ENCODE results near the gene ODAD4. TPM values are rescaled to one million over a fixed set of nuclear protein-coding genes. Genes with fewer than 3 reads are reported as not detected.

Gene ODAD4
- polyA plus RNA-seq, 1 experiment = 0.56 TPM

- H3K9me3 ChIP-seq (ENCODE audit: control insufficient read depth, insufficient read depth, low read length) = no peaks in the 10 kb centered on the region
- H3K4me3 ChIP-seq (ENCODE audit: low read depth, low read length) = no peak overlapping the region
- no peak for DNase-seq (ENCODE audit: low read depth, low spot score)
- H3K27me3 ChIP-seq (ENCODE audit: control insufficient read depth, insufficient read depth, low read length) = no peaks in the 10 kb centered on the region
- TF ChIP-seq CTCF (IDR thresholded peaks at IDR 0.05; ENCODE audit: low read depth, low read length) = no peak
- CTCF ChIA-PET = no interaction called here
- no peak overlapping the region for H3K27ac ChIP-seq (ENCODE audit: low read depth, low read length)
- POLR2A ChIA-PET = no interaction called here
These were observed 33.7 kb upstream of the ODAD4 start for GRCh38 chr17:41896726-41897125.

GRCh38 chr17:41901646-41902045 is 28.8 kb upstream of the ODAD4 start:
- no peaks in the 10 kb centered on the region for H3K27me3 ChIP-seq (ENCODE audit: control insufficient read depth, insufficient read depth, low read length)
- ChIA-PET POLR2A (interaction anchor here (0.6 kb wide), 1 partner anchor 65 kb away, joined by 4 read pairs; no protein-coding TSS in a partner anchor), CTCF (no interaction called here)
- no peak overlapping the region for H3K4me3 ChIP-seq (ENCODE audit: low read depth, low read length)
- DNase-seq (ENCODE audit: low read depth, low spot score) = no peak
- H3K27ac ChIP-seq (ENCODE audit: low read depth, low read length) = no peak overlapping the region
- H3K9me3 ChIP-seq (ENCODE audit: control insufficient read depth, insufficient read depth, low read length) = no peaks in the 10 kb centered on the region
- no peak for TF ChIP-seq CTCF (IDR thresholded peaks at IDR 0.05; ENCODE audit: low read depth, low read length)

- TF ChIP-seq CTCF (IDR thresholded peaks at IDR 0.05; ENCODE audit: low read depth, low read length) = no peak
- CTCF ChIA-PET = no interaction called here
These were observed 26.1 kb upstream of the ODAD4 start for GRCh38 chr17:41904242-41904841.

GRCh38 chr17:41905172-41905571 is 25.2 kb upstream of the ODAD4 start:
- DNase-seq (ENCODE audit: low read depth, low spot score) = no peak

More at GRCh38 chr17:41904242-41904841, 26.1 kb upstream of the ODAD4 start:
- H3K27me3 ChIP-seq (ENCODE audit: control insufficient read depth, insufficient read depth, low read length) = no peaks in the 10 kb centered on the region
- H3K27ac ChIP-seq (ENCODE audit: low read depth, low read length) = no peak overlapping the region
- no peak for DNase-seq (ENCODE audit: low read depth, low spot score)
- POLR2A ChIA-PET = interaction anchor here (0.5 kb wide), 1 partner anchor 241 kb away, joined by 3 read pairs; no protein-coding TSS in a partner anchor
- H3K9me3 ChIP-seq (ENCODE audit: control insufficient read depth, insufficient read depth, low read length) = no peaks in the 10 kb centered on the region
- no peak overlapping the region for H3K4me3 ChIP-seq (ENCODE audit: low read depth, low read length)

More at GRCh38 chr17:41905172-41905571, 25.2 kb upstream of the ODAD4 start:
- CTCF ChIA-PET = no interaction called here
- no peak for TF ChIP-seq CTCF (IDR thresholded peaks at IDR 0.05; ENCODE audit: low read depth, low read length)
- Histone ChIP-seq H3K27ac (ENCODE audit: low read depth, low read length) (no peak overlapping the region), H3K9me3 (ENCODE audit: control insufficient read depth, insufficient read depth, low read length) (no peaks in the 10 kb centered on the region), H3K4me3 (ENCODE audit: low read depth, low read length) (no peak overlapping the region), H3K27me3 (ENCODE audit: control insufficient read depth, insufficient read depth, low read length) (no peaks in the 10 kb centered on the region)
- POLR2A ChIA-PET = no interaction called here

Data from AG04450 (cell line).